ENCODE measurements around the gene CMBL. TPM values are rescaled to one million over a fixed set of nuclear protein-coding genes. Genes with fewer than 3 reads are reported as not detected.

Gene CMBL
- 10 to 100 TPM; 10.8 to 20.3 (median 11.7) TPM for total RNA-seq
- polyA plus RNA-seq, result 10 to 100 TPM in 1 of 2 donors, 1 to 10 TPM in 1; 6.2 to 11.4 TPM

- H3K4me3 ChIP-seq, result peak within 1 kb of the TSS; percentile 33 to 63 (median 44)
- peak; percentile 49 to 82 (median 62) for DNase-seq
- intact Hi-C loops (cut with DNase I), result no loop called here
- peaks cover 13 to 46% (median 25%) of the 10 kb centered on the region in 3 donors for H3K4me1 ChIP-seq
- 2 to 3% methylated on average over 56 of the region's 56 CpGs for WGBS, 2 donors
- ATAC-seq, result peak; percentile 47 to 69 (median 66)
- no peak for TF ChIP-seq CTCF (IDR thresholded peaks at IDR 0.05)
- H3K9me3 ChIP-seq, result no peaks in the 10 kb centered on the region
- peak within 1 kb of the TSS; percentile 30 to 87 (median 79) for H3K27ac ChIP-seq
- no peaks in the 10 kb centered on the region for H3K27me3 ChIP-seq
- no peak for FAIRE-seq
- no peaks in the 10 kb centered on the region for H3K36me3 ChIP-seq
Observed at GRCh38 chr5:10307206-10308148, at the start of gene CMBL. TSS of gene CMBL (minus strand) at chr5:10307902. CDS start at chr5:10290762, 17,140 bp downstream.

GRCh38 chr5:10355071-10355889, 47.6 kb upstream of the CMBL start:
- DNase-seq (no peak), FAIRE-seq (no peak), ATAC-seq (peak in 2 of 4 donors; percentile 8 to 16)
- H3K9me3 ChIP-seq, result no peaks in the 10 kb centered on the region
- 10 to 11% methylated on average over 16 of the region's 16 CpGs for WGBS, 2 donors
- intact Hi-C loops (cut with DNase I), result no loop called here
- no peaks in the 10 kb centered on the region for H3K36me3 ChIP-seq
- peaks cover 5 to 29% (median 15%) of the 10 kb centered on the region in 3 donors for H3K4me1 ChIP-seq
- no peak for TF ChIP-seq CTCF (IDR thresholded peaks at IDR 0.05)
- H3K27me3 ChIP-seq, result no peaks in the 10 kb centered on the region
- H3K27ac ChIP-seq, result peak overlapping the region in 3 of 4 donors; percentile 92 to 100 (median 99)
- peak overlapping the region in 3 of 4 donors; percentile 91 to 98 (median 96) for H3K4me3 ChIP-seq

- WGBS, 2 donors, result 0% methylated on average over 47 to 54 of the region's 54 CpGs
- H3K36me3 ChIP-seq, result no peaks in the 10 kb centered on the region
- no peaks in the 10 kb centered on the region for H3K9me3 ChIP-seq
- peak overlapping the region; percentile 92 to 100 (median 98) for H3K27ac ChIP-seq
- peak overlapping the region; percentile 62 to 98 (median 94) for H3K4me3 ChIP-seq
- TF ChIP-seq CTCF (IDR thresholded peaks at IDR 0.05), result no peak
- peaks cover 5 to 29% (median 15%) of the 10 kb centered on the region in 3 donors for H3K4me1 ChIP-seq
- ATAC-seq (peak; percentile 3 to 18 (median 12)), DNase-seq (peak in 4 of 6 donors; percentile 40 to 73 (median 58)), FAIRE-seq (no peak)
- intact Hi-C loops (cut with DNase I), result no loop called here
- no peaks in the 10 kb centered on the region for H3K27me3 ChIP-seq
Observed at GRCh38 chr5:10354048-10354872, 46.6 kb upstream of the CMBL start.

- intact Hi-C loops (cut with DNase I), result no loop called here
- DNase-seq (peak; percentile 96 to 99 (median 98)), FAIRE-seq (no peak), ATAC-seq (peak; percentile 92 to 97 (median 93))
- H3K9me3 ChIP-seq, result no peaks in the 10 kb centered on the region
- TF ChIP-seq CTCF (IDR thresholded peaks at IDR 0.05), result no peak
- peak within 1 kb of the TSS; percentile 62 to 98 (median 94) for H3K4me3 ChIP-seq
- H3K27ac ChIP-seq, result peak within 1 kb of the TSS; percentile 92 to 100 (median 98)
- no peaks in the 10 kb centered on the region for H3K36me3 ChIP-seq
- peaks cover 5 to 29% (median 15%) of the 10 kb centered on the region in 3 donors for H3K4me1 ChIP-seq
- H3K27me3 ChIP-seq, result no peaks in the 10 kb centered on the region
- WGBS, 2 donors, result 1% methylated on average over 49 to 92 of the region's 92 CpGs
Observed at GRCh38 chr5:10353241-10354047, 45.7 kb upstream of the CMBL start, which contains the start of gene MARCHF6. TSS of gene MARCHF6 (plus strand) at chr5:10353695. CDS start at chr5:10353899, 204 bp downstream.

Data from pancreas (tissue), 10 donors.